Measurements from ENCODE around the gene DNAH1. TPM values are rescaled to one million over a fixed set of nuclear protein-coding genes. Genes with fewer than 3 reads are reported as not detected.

The DNAH1 gene
- total RNA-seq, 1 experiment from 2014 or later: 2.1 TPM

GRCh38 chr3:52444860-52445793 lies 129.0 kb downstream of the DNAH1 start, which contains the start of gene SEMA3G:
Gene SEMA3G (minus strand): TSS chr3:52445103. CDS start chr3:52445027, 76 bp downstream.
- peak; percentile 15 for DNase-seq (ENCODE audit: low read depth)

GRCh38 chr3:52446042-52446441 lies 129.9 kb downstream of the DNAH1 start:
- DNase-seq (ENCODE audit: low read depth): no peak

- peak; percentile 59 for DNase-seq (ENCODE audit: low read depth)
Observed at GRCh38 chr3:52446631-52447511, 130.8 kb downstream of the DNAH1 start.

- DNase-seq (ENCODE audit: low read depth): no peak
Observed at GRCh38 chr3:52447512-52448355, 131.6 kb downstream of the DNAH1 start.

Other genes starting within 250 kb of the DNAH1 start
- gene POC1A, start 161.9 kb upstream of the DNAH1 start, total RNA-seq (2014; rRNA removed): 18.9 and 19.1 TPM in 2 replicates
- gene ALAS1, start 118.2 kb upstream of the DNAH1 start, total RNA-seq (2014; rRNA removed): 44.2 and 57.9 TPM in 2 replicates
- gene TLR9, start 90.7 kb upstream of the DNAH1 start, total RNA-seq (2014; rRNA removed): under 0.01 TPM in 1 of 2 replicates, not detected in the other
- gene TWF2, start 77.2 kb upstream of the DNAH1 start, total RNA-seq (2014; rRNA removed): 136 and 145 TPM in 2 replicates
- gene PPM1M, start 70.6 kb upstream of the DNAH1 start, total RNA-seq (2014; rRNA removed): 16.0 and 22.3 TPM in 2 replicates
- 44.5 and 58.0 TPM in 2 replicates for gene WDR82, start 37.7 kb upstream of the DNAH1 start, total RNA-seq (2014; rRNA removed)
- gene GLYCTK, start 28.5 kb upstream of the DNAH1 start, total RNA-seq (2014; rRNA removed): 13.0 and 20.4 TPM in 2 replicates
- gene BAP1, start 93.7 kb downstream of the DNAH1 start, total RNA-seq (2014; rRNA removed): 79.2 and 99.6 TPM in 2 replicates
- 3.5 and 6.9 TPM in 2 replicates for gene PHF7, start 94.3 kb downstream of the DNAH1 start, total RNA-seq (2014; rRNA removed)
- not detected in 2 replicates for gene SEMA3G, start 128.8 kb downstream of the DNAH1 start, total RNA-seq (2014; rRNA removed)
- gene TNNC1, start 137.7 kb downstream of the DNAH1 start, total RNA-seq (2014; rRNA removed): 1.5 and 8.2 TPM in 2 replicates
- 45.7 and 48.7 TPM in 2 replicates for gene NISCH, start 139.3 kb downstream of the DNAH1 start, total RNA-seq (2014; rRNA removed)
- under 0.01 TPM in 1 of 2 replicates, not detected in the other for gene STAB1, start 179.0 kb downstream of the DNAH1 start, total RNA-seq (2014; rRNA removed)
- 118 and 133 TPM in 2 replicates for gene NT5DC2, start 217.5 kb downstream of the DNAH1 start, total RNA-seq (2014; rRNA removed)
- 1.1 and 1.7 TPM in 2 replicates for gene UQCC5, start 220.3 kb downstream of the DNAH1 start, total RNA-seq (2014; rRNA removed)